Measurements from ENCODE around the gene JAKMIP2. TPM values are rescaled to one million over a fixed set of nuclear protein-coding genes. Genes with fewer than 3 reads are reported as not detected.

Gene JAKMIP2
- total RNA-seq, 4 donors from 2014 or later = 0.45 TPM; not detected in 3

DNA sequence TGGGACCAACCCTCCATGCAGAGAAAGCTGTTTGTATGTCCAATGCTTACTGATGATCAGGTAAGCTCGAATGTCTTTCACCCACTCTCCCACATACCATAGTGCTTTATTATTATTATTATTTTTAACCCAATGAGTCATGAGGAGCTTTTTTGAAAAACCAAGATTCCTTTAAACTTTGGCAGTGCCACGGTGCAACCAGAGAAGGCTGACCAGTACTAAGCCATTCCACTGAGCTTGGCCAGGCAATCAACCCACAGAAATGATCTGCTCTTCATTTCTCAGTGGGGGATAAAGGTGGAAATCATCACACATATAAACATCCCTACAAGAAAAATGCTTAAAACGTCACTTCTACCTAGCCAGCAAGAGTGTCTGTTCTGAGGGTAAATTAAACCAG lies 35.5 kb downstream of the JAKMIP2 start:
- DNase-seq (ENCODE audit: low spot score in 2 of 2) = no peak
- 74% methylated on average over 3 of the region's 3 CpGs for WGBS
- Histone ChIP-seq H3K4me3 (no peak overlapping the region), H3K9me3 (no peaks in the 10 kb centered on the region), H3K36me3 (no peaks in the 10 kb centered on the region), H3K4me1 (no peaks in the 10 kb centered on the region), H3K27ac (no peak overlapping the region), H3K27me3 (no peaks in the 10 kb centered on the region)
- TF ChIP-seq, protein P1, sequence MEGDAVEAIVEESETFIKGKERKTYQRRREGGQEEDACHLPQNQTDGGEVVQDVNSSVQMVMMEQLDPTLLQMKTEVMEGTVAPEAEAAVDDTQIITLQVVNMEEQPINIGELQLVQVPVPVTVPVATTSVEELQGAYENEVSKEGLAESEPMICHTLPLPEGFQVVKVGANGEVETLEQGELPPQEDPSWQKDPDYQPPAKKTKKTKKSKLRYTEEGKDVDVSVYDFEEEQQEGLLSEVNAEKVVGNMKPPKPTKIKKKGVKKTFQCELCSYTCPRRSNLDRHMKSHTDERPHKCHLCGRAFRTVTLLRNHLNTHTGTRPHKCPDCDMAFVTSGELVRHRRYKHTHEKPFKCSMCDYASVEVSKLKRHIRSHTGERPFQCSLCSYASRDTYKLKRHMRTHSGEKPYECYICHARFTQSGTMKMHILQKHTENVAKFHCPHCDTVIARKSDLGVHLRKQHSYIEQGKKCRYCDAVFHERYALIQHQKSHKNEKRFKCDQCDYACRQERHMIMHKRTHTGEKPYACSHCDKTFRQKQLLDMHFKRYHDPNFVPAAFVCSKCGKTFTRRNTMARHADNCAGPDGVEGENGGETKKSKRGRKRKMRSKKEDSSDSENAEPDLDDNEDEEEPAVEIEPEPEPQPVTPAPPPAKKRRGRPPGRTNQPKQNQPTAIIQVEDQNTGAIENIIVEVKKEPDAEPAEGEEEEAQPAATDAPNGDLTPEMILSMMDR (IDR thresholded peaks at IDR 0.05) = no peak

DNA sequence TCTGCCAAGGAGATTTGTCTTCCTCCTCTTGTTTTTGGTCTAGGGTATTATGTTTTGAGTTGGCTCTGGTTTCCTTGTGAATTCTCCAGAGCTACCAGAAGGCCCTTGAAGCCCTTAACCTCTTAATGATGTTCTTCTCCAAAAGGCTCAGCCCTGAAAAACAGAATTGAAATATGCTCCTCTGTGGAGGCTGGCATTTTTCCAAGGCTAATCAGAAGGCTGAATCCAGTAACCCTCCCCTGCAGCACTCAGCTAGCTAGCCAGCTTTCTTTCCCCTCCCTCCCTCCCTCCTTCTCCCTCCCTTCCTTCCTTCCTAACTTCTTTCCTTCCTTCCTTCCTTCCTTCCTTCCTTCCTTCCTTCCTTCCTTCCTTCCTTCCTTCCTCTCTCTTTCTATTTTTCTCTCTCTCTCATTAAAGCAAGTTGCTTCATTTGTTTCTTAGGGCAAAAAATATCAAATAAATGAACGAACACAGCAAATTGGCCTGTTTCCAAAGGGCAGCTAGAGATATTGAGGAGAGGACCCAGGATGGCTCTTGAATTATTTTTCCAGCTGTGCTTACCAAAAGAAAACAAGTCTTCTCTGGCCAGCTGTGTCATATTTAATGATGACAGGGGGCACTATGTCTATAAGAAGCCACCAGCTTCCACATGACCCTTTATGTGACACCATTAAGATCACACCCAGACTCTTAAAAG lies 38.7 kb downstream of the JAKMIP2 start:
- Histone ChIP-seq H3K4me3 (no peak overlapping the region), H3K4me1 (no peaks in the 10 kb centered on the region), H3K9me3 (no peaks in the 10 kb centered on the region), H3K27ac (no peak overlapping the region), H3K27me3 (no peaks in the 10 kb centered on the region), H3K36me3 (no peaks in the 10 kb centered on the region)
- 34% methylated on average over 1 of the region's 1 CpG for WGBS
- TF ChIP-seq POLR2AphosphoS5 (IDR thresholded peaks at IDR 0.05) (no peak), POLR2A (IDR thresholded peaks at IDR 0.05) (no peak), EP300 (IDR thresholded peaks at IDR 0.05) (no peak)
- TF ChIP-seq, protein P1 (IDR thresholded peaks at IDR 0.05) = no peak
- DNase-seq (ENCODE audit: low spot score in 2 of 2) = no peak

DNA sequence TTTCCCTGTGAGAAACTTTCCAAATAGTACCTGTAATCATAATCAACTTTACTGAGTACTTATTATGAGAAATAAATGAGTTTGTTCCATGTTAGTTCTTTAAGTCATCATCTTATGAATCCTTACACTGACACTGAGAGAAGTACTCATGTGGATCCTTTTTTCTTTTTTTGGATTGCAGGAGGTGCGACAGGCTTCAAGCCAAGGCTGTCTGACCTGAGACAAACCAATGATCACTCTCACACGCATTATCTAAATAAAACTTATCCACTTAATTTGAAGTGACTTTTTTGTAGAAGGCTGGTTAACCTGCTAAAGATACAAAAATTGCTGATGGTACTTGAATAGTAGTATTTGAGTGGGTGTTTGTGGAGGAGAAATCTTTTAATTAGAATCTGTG lies 39.5 kb downstream of the JAKMIP2 start:
- no peaks in the 10 kb centered on the region for H3K4me1 ChIP-seq
- no peak overlapping the region for H3K27ac ChIP-seq
- WGBS = 86% methylated on average over 2 of the region's 2 CpGs
- no peak for DNase-seq (ENCODE audit: low spot score in 2 of 2)
- H3K36me3 ChIP-seq = no peaks in the 10 kb centered on the region
- H3K4me3 ChIP-seq = no peak overlapping the region
- H3K27me3 ChIP-seq = no peaks in the 10 kb centered on the region
- TF ChIP-seq POLR2A (IDR thresholded peaks at IDR 0.05) (no peak), POLR2AphosphoS5 (IDR thresholded peaks at IDR 0.05) (no peak), EP300 (IDR thresholded peaks at IDR 0.05) (no peak)
- TF ChIP-seq, protein P1 (IDR thresholded peaks at IDR 0.05) = no peak
- H3K9me3 ChIP-seq = no peaks in the 10 kb centered on the region

- Histone ChIP-seq H3K4me1 (no peaks in the 10 kb centered on the region), H3K9me3 (no peaks in the 10 kb centered on the region), H3K4me3 (no peak overlapping the region), H3K27ac (no peak overlapping the region), H3K36me3 (no peaks in the 10 kb centered on the region), H3K27me3 (no peaks in the 10 kb centered on the region)
- TF ChIP-seq, protein P1 (IDR thresholded peaks at IDR 0.05) = no peak
- TF ChIP-seq EP300 (IDR thresholded peaks at IDR 0.05) = no peak
- no peak for TF ChIP-seq POLR2A (IDR thresholded peaks at IDR 0.05)
- TF ChIP-seq POLR2AphosphoS5 (IDR thresholded peaks at IDR 0.05) = no peak
- DNase-seq (ENCODE audit: low spot score in 2 of 2) = no peak
- WGBS = 77% methylated on average over 4 of the region's 4 CpGs
Observed at GRCh38 chr5:147742151-147742550, 40.4 kb downstream of the JAKMIP2 start.

GRCh38 chr5:147740864-147741263 lies 41.7 kb downstream of the JAKMIP2 start:
- 89% methylated on average over 4 of the region's 4 CpGs for WGBS
- no peaks in the 10 kb centered on the region for H3K27me3 ChIP-seq
- no peak overlapping the region for H3K4me3 ChIP-seq
- H3K27ac ChIP-seq = no peak overlapping the region
- no peaks in the 10 kb centered on the region for H3K36me3 ChIP-seq
- H3K4me1 ChIP-seq = no peaks in the 10 kb centered on the region
- H3K9me3 ChIP-seq = no peaks in the 10 kb centered on the region
- no peak for DNase-seq (ENCODE audit: low spot score in 2 of 2)
- TF ChIP-seq POLR2AphosphoS5 (IDR thresholded peaks at IDR 0.05) (no peak), POLR2A (IDR thresholded peaks at IDR 0.05) (no peak), EP300 (IDR thresholded peaks at IDR 0.05) (no peak)
- TF ChIP-seq, protein P1 (IDR thresholded peaks at IDR 0.05) = no peak
